Fibroblast of gingiva (primary cell): ENCODE data around the gene PGBD5.
A peak's percentile ranks its signal among the peaks of the same experiment; 100 is the strongest.

Experiments
- DNase-seq: peaks from one replicate; pipeline ENCODE4 v3.0.0-alpha.2; 2011; ENCODE audit warnings: low read depth

The PGBD5 gene

DNA sequence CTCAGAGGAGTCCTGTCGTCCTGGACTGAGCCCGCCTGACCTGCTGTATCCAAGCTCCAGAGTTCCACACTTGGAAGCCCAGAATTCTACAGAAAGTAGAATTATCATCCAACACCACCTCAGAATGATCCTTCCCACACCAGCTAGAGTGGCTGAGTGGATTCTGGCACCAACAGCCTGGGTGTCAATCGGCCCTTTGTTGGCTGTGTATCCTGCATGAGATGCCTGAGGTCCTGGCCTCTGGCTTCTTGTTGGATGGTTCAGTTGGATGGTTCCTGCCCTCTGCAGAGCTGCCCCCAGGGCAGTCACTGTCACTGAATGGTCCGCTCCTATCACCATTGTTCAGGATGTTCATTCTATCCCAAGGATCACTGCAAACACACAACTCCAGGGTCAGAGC lies 49.8 kb downstream of the PGBD5 start:
- DNase-seq, result no peak

DNA sequence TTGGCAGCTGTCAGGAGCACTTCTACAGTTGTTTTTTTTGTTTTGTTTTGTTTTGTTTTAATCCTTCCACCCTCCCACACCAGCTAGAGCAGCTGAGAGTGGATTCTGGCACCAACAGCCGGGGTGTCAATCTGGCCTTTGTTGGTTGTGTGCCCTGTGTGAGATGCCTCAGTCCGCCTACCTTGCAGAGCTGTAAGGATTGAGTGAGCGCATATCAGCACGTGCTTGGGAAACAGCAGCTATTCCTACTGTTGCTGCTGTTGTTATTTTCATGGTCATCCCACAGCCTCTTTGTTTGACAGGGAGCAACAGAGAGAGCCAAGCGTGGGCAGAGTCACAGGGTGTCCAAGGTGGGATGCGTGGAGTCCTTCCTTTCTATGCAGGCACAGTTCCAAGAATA lies 50.4 kb downstream of the PGBD5 start:
- DNase-seq, result no peak

DNA sequence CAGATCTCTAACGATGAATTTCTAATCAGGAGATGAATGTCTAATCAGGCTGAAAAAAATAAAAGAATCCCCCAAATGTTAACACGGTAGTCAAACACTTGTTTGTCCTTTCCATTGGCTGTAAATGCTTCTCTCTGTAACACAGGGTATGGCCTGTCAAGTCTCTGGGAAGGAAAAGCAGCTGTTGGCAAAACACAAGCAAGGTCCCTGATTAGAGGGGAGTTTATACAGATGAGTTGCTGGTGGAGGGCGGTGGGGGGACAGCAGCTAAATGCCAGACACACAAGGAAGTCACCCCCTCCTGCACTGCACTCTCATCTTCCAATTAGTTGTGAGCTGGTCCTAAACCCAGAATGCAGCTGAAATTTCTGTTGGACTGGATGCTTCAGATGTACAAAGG lies 51.0 kb downstream of the PGBD5 start:
- DNase-seq, result no peak

DNA sequence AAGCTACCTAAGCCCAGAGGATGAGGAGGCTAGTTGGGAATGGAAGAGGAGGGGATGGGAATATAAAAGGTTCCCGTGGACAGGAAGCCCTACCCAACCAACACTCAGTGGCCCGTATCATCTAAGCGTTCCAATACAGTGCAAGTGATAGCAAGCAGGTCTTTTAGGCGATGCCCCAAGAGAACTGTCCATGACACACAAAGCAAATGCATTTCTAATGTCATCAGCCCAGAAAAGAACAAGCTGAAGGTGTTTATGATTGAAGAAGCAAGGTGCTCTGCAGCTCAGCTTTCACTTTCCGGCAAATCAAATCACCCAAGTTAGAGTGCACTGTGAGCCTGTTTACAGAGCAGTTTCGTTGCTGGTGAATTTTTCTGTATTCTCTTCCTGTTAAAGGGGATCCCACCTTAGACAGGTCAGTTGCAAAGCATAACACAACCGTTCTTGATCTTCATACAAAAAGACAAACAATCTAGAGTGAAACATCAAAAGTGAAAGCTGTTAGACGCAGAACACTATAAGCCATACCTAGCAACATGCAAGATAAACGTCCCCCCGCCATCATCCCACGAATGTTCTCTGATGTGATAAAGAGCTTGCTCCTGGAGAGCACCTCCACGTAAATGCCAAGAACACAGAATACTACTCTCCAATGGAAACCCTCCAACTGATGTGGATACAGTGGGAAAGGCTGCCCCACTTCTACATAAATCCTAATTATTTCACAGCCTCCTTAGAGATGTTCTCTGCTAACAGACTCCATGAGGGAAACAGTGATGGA lies 54.0 kb downstream of the PGBD5 start:
- no peak for DNase-seq

DNA sequence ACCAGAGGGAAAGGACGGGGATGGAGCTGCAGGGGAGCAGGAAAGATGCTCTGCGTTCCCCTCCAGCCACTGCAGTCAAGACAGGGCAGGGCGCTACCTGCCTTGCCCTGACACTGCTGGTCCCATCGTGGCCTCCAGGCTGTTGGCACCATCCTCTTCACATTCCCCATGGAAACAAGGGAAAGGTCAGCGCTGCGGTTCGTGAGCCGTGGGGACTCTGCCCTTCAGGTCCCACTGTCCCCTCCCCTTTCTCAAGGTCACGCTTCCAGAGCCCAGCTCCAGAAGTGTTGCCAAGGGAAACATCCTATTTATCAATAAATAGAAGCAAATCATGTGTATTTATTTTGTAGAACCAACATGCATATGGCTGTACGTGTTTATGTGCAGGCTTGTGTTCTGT lies 56.0 kb downstream of the PGBD5 start:
- DNase-seq, result no peak

DNA sequence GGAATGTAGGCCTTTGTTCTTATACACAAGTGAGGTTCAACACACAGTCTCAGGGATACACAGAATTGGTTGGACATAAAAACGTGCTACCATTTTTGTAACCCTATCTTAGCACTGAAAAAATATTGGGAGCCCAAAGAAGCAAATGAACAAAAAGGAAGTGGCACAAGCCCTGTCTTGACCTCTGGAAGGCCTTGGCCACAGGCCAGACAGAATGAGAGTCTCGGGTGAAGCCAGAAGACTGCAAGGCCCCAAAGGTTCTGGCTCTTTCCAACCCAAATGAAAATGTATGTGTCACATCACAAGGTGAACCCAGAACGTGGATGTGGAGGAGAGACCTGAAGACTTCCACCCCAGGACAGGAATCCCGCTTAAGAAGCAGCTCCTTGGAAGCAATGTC lies 57.3 kb downstream of the PGBD5 start:
- DNase-seq, result no peak

DNA sequence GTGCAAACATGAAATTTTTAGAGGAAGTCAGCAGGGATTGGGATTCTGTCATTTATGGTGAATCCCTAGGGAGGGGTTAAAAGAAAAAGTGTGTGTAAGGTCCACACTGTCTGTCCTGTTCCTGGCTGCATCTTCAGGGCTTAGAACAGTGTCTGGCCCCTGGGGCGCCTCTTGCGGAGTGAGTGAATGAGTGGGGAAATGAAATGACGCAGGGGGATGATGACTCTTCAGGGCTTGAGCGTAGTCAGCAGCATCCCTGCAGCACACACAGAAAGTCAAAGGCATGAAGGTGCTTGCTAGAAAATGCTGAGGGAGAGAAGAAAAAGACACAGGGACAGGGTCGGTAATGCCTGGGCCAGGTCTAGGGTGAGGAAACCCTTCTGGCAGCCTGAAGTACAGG lies 57.8 kb downstream of the PGBD5 start:
- no peak for DNase-seq

DNA sequence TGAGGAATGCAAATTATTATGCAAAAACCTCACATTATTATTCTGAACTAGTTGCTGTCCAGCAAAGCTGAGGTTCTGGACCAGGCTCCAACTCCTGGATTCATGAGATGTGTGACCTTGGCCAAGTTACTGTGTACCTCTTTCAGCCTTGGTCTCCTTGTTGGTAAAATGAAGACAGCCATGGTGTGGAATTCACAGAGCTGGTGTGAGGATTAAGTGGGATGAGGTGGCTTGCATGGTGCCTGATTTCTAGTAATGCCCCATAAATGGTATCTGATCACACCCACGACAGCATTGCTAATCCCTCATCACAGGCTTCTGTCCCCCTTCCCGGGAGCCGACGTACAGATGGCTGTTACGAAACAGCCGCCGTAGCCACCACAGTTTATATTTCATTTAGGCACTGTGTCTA lies 59.6 kb downstream of the PGBD5 start:
- no peak for DNase-seq

DNA sequence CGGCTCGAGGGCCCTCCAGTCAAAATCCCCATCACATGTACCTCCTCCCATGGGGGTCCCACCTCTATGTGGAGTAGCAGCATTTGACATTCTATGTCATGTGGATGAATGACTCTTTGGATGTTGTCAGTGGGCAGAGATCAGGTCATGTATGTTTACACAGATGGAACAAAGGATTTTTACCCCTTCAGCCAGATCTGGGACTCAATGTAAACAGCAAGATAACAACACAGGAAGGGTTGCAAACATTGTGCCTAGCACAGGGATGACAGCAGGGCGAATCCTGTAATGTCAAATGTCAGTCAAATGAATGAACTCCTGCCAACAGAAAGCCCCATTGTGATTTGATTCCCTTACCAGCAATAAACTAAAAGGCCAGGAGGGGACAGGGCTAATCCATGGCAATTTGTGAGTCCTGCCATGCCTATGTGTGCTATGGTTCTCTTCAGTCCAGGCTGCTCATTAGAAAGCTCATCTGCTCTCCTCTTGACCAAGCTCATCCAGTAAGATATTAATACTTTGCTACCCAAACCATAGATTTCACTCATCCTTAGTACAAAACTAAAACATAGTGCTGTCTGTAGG lies 60.3 kb downstream of the PGBD5 start:
- DNase-seq, result no peak

DNA sequence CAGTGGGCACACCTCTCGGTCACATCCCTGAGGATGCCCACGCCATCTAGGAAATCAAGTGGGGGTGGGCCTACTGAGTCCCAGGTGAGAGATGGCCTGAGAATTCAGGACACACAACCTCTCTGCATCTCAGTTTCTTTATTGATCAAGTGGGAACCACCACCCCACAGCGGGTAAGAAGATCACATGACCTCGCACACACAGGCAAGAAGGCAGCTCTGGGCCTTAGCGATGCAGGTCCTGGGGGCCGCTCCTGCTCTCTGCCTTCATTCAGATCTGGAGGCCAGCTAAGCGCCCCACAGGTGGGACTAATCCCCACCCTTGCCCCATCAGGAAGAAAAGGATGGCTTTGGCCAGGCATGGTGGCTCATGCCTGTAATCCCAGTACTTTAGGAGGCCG lies 63.2 kb downstream of the PGBD5 start:
- DNase-seq, result no peak

DNA sequence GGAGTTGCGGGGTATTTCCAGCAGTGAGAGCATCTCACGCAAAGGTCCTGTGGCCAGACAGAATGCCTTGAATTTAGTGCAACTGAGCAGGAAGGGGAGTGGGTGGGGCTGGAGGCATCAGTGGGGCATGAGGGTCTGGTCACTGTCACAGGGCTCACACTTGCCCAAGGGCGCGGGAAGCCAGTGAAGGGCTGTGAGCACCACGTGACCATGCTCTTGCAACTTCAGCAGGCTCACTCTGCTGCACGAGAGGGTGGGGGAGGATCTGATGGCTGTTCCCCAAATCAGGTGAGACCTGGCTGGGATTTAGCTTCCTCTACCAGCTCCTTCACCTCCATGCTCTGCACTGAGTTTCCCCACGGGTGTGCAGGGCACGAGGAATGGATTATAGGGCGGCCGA lies 64.2 kb downstream of the PGBD5 start:
- no peak for DNase-seq

DNA sequence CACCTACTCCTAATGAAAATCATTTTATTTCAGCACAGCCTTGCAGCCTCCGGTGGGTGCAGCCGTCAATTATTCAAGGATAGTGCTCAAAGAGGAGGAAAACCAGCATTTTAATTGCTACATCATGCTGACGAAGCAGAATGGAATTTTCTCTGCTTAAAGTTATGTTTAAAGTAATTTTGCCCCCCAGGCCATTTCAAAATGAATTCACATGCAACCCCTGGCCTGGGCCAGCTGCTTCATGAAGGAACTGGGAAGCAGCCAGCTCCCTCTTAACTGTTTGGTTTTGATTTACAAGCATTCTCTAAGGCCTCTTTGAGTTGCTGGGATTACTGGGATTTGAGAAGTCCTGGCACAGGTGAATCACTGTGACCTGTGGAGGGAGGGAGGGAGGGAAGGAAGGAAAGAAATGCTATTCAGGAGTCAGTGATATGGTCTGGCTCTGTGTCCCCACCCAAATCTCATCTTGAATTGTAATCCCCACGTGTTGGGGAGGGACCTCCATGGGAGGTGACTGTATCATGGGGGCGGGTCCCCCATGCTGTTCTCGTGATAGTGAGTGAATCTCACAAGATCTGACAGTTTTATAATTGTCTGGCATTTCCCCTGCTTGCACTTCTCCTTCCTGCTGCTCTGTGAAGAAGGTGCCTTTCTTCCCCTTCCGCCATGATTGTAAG lies 66.0 kb downstream of the PGBD5 start:
- peak; percentile 88 for DNase-seq

DNA sequence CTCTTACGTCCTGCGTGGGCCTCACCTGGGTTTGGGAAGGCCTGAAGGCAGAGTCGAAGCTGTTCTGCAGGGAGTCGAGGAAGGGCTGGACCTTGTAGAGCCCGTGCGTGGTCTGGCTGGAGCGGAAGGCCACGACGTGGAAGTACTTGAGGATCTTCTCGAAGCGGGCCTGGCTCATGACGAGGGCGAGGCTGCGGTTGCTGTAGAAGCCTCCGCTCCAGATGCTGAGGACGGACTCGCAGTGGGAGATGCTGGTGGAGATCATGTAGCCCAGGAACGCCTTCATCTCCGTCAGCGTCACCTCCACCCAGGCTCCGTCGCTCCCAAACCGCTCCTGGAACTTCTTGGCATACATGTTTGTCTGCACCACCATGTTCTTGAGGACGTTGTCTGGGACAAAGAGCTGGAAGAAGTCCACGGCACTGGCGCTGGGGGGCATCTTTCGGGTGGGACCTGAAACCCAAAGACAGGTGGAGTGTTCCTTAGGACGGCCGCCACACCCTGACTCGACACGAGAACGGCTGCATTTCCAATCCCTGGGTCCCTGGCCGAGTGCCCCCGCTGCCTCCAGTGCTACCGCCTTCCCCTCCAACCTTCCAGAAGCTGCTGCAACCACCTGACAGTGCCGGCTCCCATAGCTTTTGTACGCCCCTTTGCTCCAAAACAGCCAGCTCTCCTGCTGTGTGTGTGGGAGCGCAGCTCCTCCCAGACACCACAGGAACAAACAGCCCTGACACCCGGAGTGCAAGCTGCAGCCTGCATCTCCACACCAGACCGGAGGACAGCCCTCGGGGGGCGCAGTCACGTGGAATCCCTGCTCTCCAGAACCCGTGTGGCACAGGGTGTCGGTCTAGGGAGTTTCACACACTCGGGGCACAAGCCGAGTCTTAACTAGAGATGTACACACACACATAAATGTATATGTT lies 69.0 kb downstream of the PGBD5 start:
- DNase-seq, result no peak

DNA sequence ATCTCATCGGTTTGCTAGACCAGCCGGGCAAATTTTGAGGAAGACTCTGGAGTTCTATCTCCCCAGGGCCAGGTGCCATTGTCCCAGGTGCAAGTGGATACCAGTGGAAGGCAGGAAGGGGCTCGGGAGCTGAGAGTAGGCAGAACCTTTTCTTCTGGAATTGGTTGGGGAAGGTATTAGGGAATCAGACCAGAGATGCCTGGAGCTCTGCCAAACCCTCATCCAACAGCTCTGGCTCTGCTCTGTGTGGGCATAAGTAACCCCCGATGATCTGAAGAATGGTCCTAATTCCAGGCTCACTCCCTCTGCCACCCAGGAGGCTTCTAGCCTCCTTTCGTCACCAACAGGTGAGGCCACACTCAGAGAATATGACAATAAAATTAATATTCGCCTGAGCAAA lies 69.9 kb downstream of the PGBD5 start:
- DNase-seq, result no peak

DNA sequence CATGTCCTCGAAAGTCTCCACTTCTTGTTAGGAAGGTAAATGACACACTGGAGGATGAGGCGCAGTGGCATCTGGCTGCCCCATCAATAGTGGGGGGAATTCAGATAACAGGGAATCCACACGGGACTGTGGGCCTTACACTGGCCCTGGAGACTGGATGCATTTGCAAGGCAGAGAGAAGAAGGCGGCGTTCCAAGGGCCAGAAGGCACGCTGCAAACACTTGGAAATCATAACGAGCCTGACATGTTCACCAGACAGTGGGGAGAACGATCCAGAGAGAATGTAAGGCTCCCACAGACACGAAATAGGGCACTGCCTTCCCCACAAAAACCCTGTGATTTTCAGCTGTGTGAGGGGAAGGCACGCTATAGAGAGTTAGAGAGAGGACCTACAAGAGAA lies 70.5 kb downstream of the PGBD5 start:
- no peak for DNase-seq

DNA sequence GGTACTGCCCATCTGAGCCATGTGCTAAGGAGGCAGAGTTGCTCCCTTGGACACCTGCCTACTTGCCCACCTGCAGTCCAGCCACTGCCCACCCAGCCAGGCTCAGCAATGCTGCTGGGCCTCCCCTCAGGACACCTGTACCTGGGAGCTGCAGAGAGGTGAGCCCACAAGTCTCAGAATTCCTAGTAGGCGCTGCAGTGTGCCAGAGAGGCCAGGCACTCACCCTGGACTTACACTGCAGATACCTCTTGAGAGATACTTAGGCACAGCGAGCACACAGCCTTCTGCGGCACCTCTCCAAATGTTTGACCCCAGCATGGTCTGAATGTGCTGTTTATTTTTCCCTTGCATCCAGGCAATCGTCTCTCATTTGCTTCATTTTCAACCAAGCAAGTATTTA lies 71.0 kb downstream of the PGBD5 start:
- DNase-seq, result no peak

DNA sequence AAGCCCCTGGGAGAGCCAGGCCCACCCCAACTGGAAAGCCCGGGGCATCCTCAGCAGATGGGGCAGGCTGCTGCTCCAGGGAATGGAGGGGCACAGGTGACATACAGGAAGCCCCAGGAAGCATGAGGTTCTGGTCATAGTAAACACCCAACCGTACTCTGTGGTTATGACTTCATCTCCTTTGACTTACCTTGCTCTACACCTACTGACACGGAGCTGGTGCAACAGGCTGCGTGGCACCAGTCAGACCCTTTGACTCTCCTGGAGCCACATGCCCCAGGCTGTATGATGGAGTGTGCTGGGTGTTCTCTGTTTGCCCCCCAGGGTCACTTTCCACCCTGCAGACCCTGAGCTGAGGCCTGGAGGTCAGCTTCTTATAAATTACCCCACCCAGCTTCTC lies 72.1 kb downstream of the PGBD5 start:
- no peak for DNase-seq

DNA sequence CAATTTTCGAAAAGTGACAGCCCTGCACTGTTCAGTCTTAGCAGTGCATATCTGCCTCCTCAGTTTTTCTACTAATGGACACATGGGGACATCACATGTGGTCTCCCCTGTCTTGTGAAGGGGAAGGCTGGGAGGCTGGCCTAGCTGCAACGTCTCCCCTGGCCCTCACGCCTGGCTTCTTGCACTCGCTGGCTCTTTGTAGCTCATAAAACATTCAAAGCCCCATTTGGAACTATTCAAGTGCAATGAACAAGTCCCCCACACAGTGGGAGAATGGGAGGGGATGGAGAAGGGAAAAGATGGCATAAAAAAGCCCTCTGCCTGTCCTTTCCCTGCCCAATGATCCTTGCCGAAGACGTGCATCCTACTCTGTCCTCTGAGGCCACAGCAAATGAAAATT lies 73.6 kb downstream of the PGBD5 start:
- DNase-seq, result no peak

DNA sequence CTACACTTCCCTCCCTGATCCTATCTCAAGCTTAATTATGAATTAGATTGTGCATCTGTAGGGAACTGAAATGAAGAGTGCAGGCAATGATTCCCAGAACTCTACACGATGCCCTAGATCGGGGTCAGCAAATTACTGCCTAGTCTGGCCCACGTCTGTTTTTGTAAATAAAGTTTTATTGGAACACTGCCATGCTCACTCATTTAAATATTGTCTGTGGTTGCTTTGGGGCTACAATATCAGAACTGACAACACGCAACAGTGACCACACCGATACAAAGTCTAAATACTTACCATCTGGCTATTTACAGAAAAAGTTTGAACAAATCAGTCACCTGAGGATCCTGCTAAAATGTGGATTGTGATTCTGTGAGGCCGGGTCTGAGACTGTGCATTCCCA lies 74.1 kb downstream of the PGBD5 start:
- no peak for DNase-seq

DNA sequence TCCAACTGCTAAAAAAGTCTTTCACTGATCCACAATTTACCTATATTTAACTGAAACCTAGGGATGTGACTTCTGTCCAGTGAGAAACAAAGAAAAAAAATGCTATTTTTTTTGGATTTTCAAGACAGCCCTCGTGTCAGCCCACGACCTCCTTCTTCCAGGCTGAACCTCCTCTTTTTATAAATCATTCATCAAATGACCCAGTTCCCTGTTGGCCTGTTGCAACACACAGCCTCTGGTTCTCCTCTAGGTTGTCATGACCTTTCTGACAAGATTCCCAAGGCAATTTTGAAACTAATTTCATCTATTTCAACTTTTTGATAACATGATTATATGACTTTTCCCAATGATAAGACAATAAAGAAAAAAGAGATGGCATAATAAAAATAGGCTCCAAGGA lies 74.6 kb downstream of the PGBD5 start:
- DNase-seq, result no peak

DNA sequence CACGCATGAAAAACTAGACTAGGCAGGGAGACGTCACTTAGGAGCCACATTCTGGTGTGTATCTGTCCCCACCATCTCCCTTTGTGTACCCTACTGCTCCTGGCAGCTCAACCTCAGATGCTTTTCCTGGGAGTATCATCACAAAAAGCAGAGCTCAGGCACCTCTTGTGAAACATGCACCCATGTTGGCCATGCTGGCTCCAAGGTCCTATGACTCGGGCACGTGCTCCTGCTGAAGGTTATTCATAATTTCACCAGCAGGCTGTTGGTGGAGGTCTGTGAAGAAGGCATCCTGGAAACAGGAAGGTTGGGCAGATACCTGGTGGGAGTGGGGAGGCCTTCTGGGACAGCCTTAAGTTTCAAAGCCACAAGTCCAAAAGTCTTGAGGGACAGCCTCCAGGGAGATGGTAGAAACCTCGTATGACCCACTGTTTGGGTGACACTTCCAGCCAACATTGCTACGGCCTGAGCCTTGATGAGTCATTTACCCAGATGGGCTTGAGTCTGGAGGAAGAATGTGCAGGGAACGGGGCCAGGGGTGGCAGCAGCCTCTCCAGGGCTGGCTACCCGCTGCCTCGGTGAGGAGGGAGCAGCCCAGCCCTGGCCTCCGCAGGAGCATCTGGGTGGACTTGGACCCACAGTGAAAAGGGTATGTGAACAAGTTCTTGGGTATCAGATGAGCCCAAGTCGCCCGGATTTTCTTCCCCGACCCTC lies 75.8 kb downstream of the PGBD5 start:
- peak; percentile 35 for DNase-seq

DNA sequence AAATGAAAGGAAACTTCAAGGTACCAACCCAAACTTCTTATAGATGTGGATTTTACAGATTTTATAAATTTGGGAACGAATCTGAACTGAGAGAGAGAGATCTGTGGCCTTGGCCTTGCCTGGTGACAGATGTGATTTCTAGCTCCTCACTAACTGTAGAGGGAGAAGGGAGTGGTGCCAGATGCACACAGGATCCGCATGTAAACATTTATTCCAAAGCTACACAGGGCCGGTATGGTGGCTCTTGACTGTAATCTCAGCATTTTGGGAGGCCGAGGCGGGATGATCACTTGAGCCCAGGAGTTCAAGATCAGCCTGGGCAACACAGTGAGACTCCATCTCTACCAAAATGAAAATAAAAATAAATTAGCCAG lies 77.1 kb downstream of the PGBD5 start:
- DNase-seq, result no peak
